EL (cell line): ENCODE data around the gene DEDD.

Experiments used
- DNase-seq: peaks from one replicate; pipeline ENCODE4 v3.0.0-alpha.2; 2016

The DEDD gene

GRCh38 chr1:161091093-161091492 is 41.4 kb downstream of the DEDD start:
- no peak for DNase-seq

- DNase-seq: no peak
Measured at GRCh38 chr1:161090617-161091016, 41.9 kb downstream of the DEDD start.

GRCh38 chr1:161089938-161090337 is 42.5 kb downstream of the DEDD start:
- no peak for DNase-seq

- no peak for DNase-seq
Measured at GRCh38 chr1:161089251-161089924, 43.1 kb downstream of the DEDD start, which contains the start of gene NECTIN4. Gene NECTIN4, minus strand, starts transcription at chr1:161089558. Its CDS starts 262 bp downstream, at chr1:161089296.

GRCh38 chr1:161088587-161089110 is 43.8 kb downstream of the DEDD start:
- peak; percentile 57 for DNase-seq

GRCh38 chr1:161086457-161086856 is 46.0 kb downstream of the DEDD start:
- no peak for DNase-seq

GRCh38 chr1:161085165-161085564 is 47.3 kb downstream of the DEDD start:
- DNase-seq: peak; percentile 53

GRCh38 chr1:161084597-161084988 is 47.9 kb downstream of the DEDD start:
- no peak for DNase-seq

GRCh38 chr1:161083748-161084596 is 48.5 kb downstream of the DEDD start:
- DNase-seq: no peak

- peak; percentile 94 for DNase-seq
Measured at GRCh38 chr1:161082996-161083747, 49.3 kb downstream of the DEDD start.

GRCh38 chr1:161082483-161082882 is 50.0 kb downstream of the DEDD start:
- no peak for DNase-seq

- DNase-seq: no peak
Measured at GRCh38 chr1:161081519-161081918, 50.9 kb downstream of the DEDD start.

GRCh38 chr1:161080441-161081405 is 51.7 kb downstream of the DEDD start:
- DNase-seq: peak; percentile 49

GRCh38 chr1:161079436-161080110 is 52.9 kb downstream of the DEDD start:
- no peak for DNase-seq

- no peak for DNase-seq
Measured at GRCh38 chr1:161077426-161077825, 55.0 kb downstream of the DEDD start.

GRCh38 chr1:161076410-161076809 is 56.1 kb downstream of the DEDD start:
- no peak for DNase-seq

GRCh38 chr1:161074676-161075368 is 57.6 kb downstream of the DEDD start:
- no peak for DNase-seq

- DNase-seq: no peak
Measured at GRCh38 chr1:161073474-161074121, 58.9 kb downstream of the DEDD start.

- no peak for DNase-seq
Measured at GRCh38 chr1:161072751-161073449, 59.6 kb downstream of the DEDD start.
